ENCODE data around the gene SOWAHC. TPM values are rescaled to one million over a fixed set of nuclear protein-coding genes. Genes with fewer than 3 reads are reported as not detected.
"Not testable (repeated sequence)": the region's sequence is repeated elsewhere in the genome, so short reads cannot be mapped to it uniquely, and the experiment has no call there.

Gene SOWAHC
- total RNA-seq, 1 donor from 2014 or later, result 19.9 TPM

- H3K4me3 ChIP-seq, result no peak overlapping the region
- peaks cover 21% of the 10 kb centered on the region for H3K4me1 ChIP-seq
- no peaks in the 10 kb centered on the region for H3K9me3 ChIP-seq
- H3K27ac ChIP-seq, result peak overlapping the region; percentile 6
- TF ChIP-seq CTCF (IDR thresholded peaks at IDR 0.05), result no peak
- ATAC-seq (peak; percentile 76), DNase-seq (no peak)
- no peaks in the 10 kb centered on the region for H3K36me3 ChIP-seq
- intact Hi-C loops (cut with DNase I), result no loop called here
- H3K27me3 ChIP-seq, result no peaks in the 10 kb centered on the region
These were observed 23.8 kb downstream of the SOWAHC start for GRCh38 chr2:109637749-109638570.

- no peak overlapping the region for H3K4me3 ChIP-seq
- H3K27me3 ChIP-seq, result no peaks in the 10 kb centered on the region
- H3K27ac ChIP-seq, result no peak overlapping the region
- DNase-seq (no peak), ATAC-seq (no peak)
- TF ChIP-seq CTCF (IDR thresholded peaks at IDR 0.05), result no peak
- intact Hi-C loops (cut with DNase I), result no loop called here
- H3K36me3 ChIP-seq, result no peaks in the 10 kb centered on the region
- H3K4me1 ChIP-seq, result peaks cover 21% of the 10 kb centered on the region
- no peaks in the 10 kb centered on the region for H3K9me3 ChIP-seq
These were observed 24.6 kb downstream of the SOWAHC start for GRCh38 chr2:109638795-109639194.

GRCh38 chr2:109640000-109640399 lies 25.8 kb downstream of the SOWAHC start:
- H3K36me3 ChIP-seq; intact Hi-C loops (cut with DNase I); H3K27ac ChIP-seq; ATAC-seq; DNase-seq; H3K4me3 ChIP-seq; H3K9me3 ChIP-seq; H3K27me3 ChIP-seq: not testable (repeated sequence)
- peaks cover 30% of the 10 kb centered on the region for H3K4me1 ChIP-seq

GRCh38 chr2:109644571-109645275 lies 30.6 kb downstream of the SOWAHC start:
- no peak overlapping the region for H3K4me3 ChIP-seq
- no peak for TF ChIP-seq CTCF (IDR thresholded peaks at IDR 0.05)
- ATAC-seq (peak; percentile 84), DNase-seq (no peak)
- no peaks in the 10 kb centered on the region for H3K9me3 ChIP-seq
- intact Hi-C loops (cut with DNase I), result no loop called here
- H3K4me1 ChIP-seq, result peaks cover 11% of the 10 kb centered on the region
- H3K27me3 ChIP-seq, result no peaks in the 10 kb centered on the region
- peak overlapping the region; percentile 70 for H3K27ac ChIP-seq
- no peaks in the 10 kb centered on the region for H3K36me3 ChIP-seq

- DNase-seq, result no peak
- no peaks in the 10 kb centered on the region for H3K27me3 ChIP-seq
- intact Hi-C loops (cut with DNase I), result no loop called here
- no peaks in the 10 kb centered on the region for H3K36me3 ChIP-seq
- ATAC-seq, result no peak
- no peak for TF ChIP-seq CTCF (IDR thresholded peaks at IDR 0.05)
- no peaks in the 10 kb centered on the region for H3K9me3 ChIP-seq
- H3K4me1 ChIP-seq, result peaks cover 11% of the 10 kb centered on the region
- H3K27ac ChIP-seq, result peak overlapping the region; percentile 70
- no peak overlapping the region for H3K4me3 ChIP-seq
These were observed 31.4 kb downstream of the SOWAHC start for GRCh38 chr2:109645412-109646184.

Measured in upper lobe of right lung (tissue), 1 donor.